ENCODE measurements around the gene TRAPPC2L.
"Not testable (repeated sequence)": the region's sequence is repeated elsewhere in the genome, so short reads cannot be mapped to it uniquely, and the experiment has no call there.

TRAPPC2L gene

DNA sequence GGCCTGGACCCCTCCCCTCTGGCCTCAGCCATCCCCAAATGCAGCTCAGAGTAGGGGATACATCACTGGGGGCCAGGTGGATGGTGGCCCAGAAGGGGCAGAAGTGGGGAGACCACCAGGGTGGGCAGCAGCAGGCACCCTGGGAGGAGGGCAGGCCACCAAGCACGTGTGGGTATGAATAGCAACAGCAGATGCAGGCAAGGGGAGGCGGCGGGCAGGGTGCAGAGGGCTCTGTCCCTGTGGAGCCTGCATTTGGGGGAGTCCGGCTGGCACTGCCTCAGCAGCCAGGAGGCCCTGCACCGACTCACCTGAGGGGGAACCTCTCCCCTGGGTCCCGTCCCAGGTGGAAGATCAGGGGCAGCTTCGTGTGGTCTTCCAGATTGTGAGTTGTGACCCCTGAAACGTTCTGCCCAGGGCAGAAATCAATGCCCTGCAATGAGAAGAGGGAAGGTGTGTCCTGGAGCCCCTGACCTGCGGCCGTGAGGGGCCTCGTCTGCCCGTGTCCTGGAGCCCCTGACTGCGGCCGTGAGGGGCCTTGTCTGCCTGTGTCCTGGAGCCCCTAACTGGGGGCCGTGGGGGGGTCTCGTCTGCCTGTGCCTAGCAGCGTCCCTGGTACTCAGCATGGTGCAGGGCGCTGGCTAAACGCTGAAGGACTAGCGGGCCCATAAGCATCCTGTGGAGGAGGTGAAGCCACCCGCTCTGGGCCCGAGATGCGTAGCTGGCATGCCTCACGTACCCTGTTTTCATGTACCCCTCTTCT is 34.5 kb upstream of the TRAPPC2L start:
- Histone ChIP-seq H3K4me3 (ENCODE audit: low read depth, low read length) (no peak overlapping the region), H3K9me3 (no peaks in the 10 kb centered on the region; the same call in 1 of the 2 replicates), H3K36me3 (no peaks in the 10 kb centered on the region), H3K4me1 (peaks cover 3% of the 10 kb centered on the region; the same call in 1 of the 2 replicates), H3K27me3 (no peaks in the 10 kb centered on the region)
- TF ChIP-seq, protein P1, sequence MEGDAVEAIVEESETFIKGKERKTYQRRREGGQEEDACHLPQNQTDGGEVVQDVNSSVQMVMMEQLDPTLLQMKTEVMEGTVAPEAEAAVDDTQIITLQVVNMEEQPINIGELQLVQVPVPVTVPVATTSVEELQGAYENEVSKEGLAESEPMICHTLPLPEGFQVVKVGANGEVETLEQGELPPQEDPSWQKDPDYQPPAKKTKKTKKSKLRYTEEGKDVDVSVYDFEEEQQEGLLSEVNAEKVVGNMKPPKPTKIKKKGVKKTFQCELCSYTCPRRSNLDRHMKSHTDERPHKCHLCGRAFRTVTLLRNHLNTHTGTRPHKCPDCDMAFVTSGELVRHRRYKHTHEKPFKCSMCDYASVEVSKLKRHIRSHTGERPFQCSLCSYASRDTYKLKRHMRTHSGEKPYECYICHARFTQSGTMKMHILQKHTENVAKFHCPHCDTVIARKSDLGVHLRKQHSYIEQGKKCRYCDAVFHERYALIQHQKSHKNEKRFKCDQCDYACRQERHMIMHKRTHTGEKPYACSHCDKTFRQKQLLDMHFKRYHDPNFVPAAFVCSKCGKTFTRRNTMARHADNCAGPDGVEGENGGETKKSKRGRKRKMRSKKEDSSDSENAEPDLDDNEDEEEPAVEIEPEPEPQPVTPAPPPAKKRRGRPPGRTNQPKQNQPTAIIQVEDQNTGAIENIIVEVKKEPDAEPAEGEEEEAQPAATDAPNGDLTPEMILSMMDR (IDR thresholded peaks at IDR 0.05; ENCODE audit: low read depth, low read length), result no peak
- no peak for DNase-seq

DNA sequence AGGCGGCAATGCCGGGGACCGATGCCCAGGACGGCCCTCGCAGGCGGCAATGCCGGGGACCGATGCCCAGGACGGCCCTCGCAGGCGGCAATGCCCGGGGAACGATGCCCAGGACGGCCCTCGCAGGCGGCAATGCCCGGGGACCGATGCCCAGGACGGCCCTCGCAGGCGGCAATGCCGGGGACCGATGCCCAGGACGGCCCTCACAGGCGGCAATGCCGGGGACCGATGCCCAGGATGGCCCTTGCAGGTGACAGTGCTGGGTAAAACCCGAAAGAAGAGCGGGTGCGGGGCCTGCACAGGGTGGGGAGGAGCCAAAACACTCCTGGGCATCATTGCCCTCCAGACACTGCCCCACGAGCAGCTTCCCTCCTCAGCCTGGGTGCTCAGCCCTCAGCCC is 33.3 kb upstream of the TRAPPC2L start:
- not testable (repeated sequence) for H3K4me3 ChIP-seq (ENCODE audit: low read depth, low read length); H3K9me3 ChIP-seq

DNA sequence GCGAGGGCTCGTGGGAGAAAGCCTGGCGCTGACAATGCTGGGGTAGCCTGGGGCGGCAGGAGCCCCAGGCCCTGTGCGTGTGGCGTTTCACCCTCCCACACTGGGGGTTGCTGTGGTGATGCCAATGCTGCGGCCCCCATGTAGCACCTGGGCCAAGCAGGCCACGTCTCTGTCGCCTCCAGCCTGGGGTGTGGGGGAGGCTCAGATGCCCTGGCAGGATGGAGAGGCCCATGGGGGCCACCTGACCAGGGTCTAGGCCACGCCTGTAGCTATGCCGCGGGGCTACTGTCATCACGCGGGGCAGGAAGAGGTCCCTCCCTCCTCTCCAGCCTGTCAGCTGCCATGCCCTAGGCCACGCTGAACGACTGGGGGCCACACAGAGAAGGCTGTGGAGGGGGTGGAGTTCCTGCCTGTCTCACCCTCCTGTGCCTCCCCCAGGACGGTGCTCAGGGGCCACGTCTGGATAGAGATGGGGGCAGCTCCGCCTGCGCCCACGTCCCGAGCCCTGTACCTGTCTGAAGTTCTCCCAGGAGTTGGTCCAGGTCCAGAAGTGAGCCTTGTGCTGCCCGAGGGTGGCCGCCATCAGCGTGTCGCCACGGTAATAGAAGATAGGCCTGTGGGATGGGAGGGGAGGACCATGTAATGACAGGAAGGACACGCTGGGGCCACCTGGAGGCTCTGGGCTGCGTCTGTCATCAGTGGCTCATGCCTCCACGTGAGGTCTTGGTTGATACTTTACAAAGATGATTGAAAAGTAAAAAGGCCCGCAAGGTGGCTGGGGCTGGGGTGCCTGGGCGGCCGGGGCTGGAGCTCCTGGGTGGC is 32.5 kb upstream of the TRAPPC2L start:
- Histone ChIP-seq H3K36me3 (no peaks in the 10 kb centered on the region), H3K4me3 (ENCODE audit: low read depth, low read length) (no peak overlapping the region), H3K27me3 (no peaks in the 10 kb centered on the region), H3K9me3 (no peaks in the 10 kb centered on the region), H3K4me1 (peaks cover 3% of the 10 kb centered on the region; the same call in 1 of the 2 replicates)
- no peak for DNase-seq
- TF ChIP-seq, protein P1 (IDR thresholded peaks at IDR 0.05; ENCODE audit: low read depth, low read length), result no peak

More for the DNA sequence above, 33.3 kb upstream of the TRAPPC2L start:
- not testable (repeated sequence) for H3K36me3 ChIP-seq, H3K4me1 ChIP-seq, H3K27me3 ChIP-seq, DNase-seq

DNA sequence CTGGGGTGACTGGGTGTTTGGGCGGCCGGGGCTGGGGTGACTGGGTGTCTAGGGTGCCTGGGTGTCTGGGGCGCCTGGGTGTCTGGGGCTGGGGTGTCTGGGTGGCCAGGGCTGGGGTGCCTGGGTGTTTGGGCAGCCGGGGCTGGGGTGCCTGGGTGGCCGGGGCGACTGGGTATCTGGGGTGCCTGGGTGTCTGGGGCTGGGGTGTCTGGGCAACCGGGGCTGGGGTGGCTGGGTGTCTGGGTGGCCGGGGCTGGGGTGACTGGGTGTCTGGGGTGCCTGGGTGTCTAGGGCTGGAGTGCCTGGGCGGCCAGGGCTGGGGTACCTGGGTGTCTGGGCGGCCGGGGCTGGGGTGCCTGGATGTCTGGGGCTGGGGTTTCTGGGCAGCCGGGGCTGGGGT is 31.8 kb upstream of the TRAPPC2L start:
- TF ChIP-seq, protein P1 (IDR thresholded peaks at IDR 0.05; ENCODE audit: low read depth, low read length), result no peak
- no peaks in the 10 kb centered on the region for H3K27me3 ChIP-seq
- no peaks in the 10 kb centered on the region for H3K9me3 ChIP-seq
- no peak overlapping the region for H3K4me3 ChIP-seq (ENCODE audit: low read depth, low read length)
- no peak for DNase-seq
- peaks cover 3% of the 10 kb centered on the region; the same call in 1 of the 2 replicates for H3K4me1 ChIP-seq
- no peaks in the 10 kb centered on the region for H3K36me3 ChIP-seq

DNA sequence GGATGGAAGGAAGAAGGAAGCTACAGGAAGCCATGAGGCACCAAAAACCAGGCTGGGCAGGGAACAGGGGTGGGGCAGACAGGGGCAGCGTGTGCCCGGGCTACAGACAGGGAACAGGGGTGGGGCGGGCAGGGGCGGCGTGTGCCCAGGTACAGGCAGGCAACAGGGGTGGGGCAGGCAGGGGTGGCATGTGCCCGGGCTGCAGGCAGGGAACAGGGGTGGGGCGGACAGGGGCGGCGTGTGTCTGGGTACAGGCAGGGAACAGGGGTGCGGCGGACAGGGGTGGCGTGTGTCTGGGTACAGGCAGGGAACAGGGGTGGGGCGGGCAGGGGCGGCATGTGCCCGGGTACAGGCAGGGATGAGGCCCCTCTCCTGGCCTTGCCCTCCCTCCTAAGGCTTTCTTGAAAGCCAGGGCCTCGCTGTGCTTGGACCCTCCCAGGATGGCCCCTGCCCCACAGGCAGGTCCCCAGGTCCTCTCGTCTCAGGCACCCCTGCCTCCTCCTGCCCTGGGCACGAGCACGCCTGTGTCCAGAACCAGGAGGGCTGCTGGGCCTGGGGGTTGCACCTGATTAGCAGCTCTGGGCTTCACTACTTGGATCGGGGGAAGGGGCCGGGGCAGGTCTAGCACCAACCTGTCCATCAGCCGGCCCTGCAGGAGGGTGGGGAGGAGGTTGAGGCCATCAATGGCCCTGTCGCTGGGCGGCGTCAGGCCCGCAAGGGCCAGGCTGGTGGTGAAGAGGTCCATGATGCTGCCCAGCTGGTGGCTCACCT is 30.7 kb upstream of the TRAPPC2L start:
- no peak overlapping the region for H3K4me3 ChIP-seq (ENCODE audit: low read depth, low read length)
- peaks cover 3% of the 10 kb centered on the region; the same call in 1 of the 2 replicates for H3K4me1 ChIP-seq

DNA sequence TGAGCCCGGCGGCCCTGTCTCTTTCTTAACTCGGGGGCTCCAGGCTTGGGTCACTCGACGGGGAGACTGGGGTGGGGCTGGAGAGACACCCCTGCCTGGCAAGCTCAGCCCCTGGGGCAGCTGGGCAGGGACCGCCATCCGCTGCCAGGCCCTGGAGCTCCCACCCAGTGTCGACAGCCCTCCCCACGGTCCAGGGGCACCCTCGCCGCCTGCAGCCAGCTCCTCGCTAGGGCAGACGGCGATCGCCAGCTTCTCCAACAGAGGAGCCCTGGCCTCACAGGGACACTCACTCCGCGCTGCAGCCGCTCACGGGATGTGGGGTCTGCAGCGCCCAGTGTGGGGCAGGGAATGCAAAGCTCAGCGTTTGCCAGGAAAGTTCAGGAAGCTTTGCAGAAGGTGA is 29.2 kb upstream of the TRAPPC2L start:
- no peaks in the 10 kb centered on the region for H3K36me3 ChIP-seq
- H3K27me3 ChIP-seq, result no peaks in the 10 kb centered on the region
- H3K9me3 ChIP-seq, result no peaks in the 10 kb centered on the region
- H3K4me1 ChIP-seq, result peaks cover 3% of the 10 kb centered on the region; the same call in 1 of the 2 replicates
- no peak overlapping the region for H3K4me3 ChIP-seq (ENCODE audit: low read depth, low read length)
- no peak for DNase-seq
- TF ChIP-seq, protein P1 (IDR thresholded peaks at IDR 0.05; ENCODE audit: low read depth, low read length), result no peak

More for the DNA sequence above, 30.7 kb upstream of the TRAPPC2L start:
- no peaks in the 10 kb centered on the region for H3K36me3 ChIP-seq
- TF ChIP-seq, protein P1 (IDR thresholded peaks at IDR 0.05; ENCODE audit: low read depth, low read length), result no peak
- no peak for DNase-seq
- H3K9me3 ChIP-seq, result no peaks in the 10 kb centered on the region
- no peaks in the 10 kb centered on the region for H3K27me3 ChIP-seq
